Subcutaneous adipose tissue (tissue), 4 donors: ENCODE measurements around the gene OMP. TPM values are rescaled to one million over a fixed set of nuclear protein-coding genes. Genes with fewer than 3 reads are reported as not detected.

ENCODE experiments used
- CTCF ChIP-seq: fragments of 450-650 bp; IDR thresholded peaks from one replicate; pipeline ENCODE4 v1.5.1; 2016; ENCODE audit warnings: low read depth, mild to moderate bottlenecking, control low read depth, antibody characterized with exemption, moderate library complexity
- total RNA-seq, 4 donors: library from RNA; depleted of rRNA; stranded (reverse); fragments of >200 nt; gene quantifications; one replicate each; pipeline ENCODE4 v1.1.0, GENCODE V29; 2016

OMP gene
- total RNA-seq, 4 donors from 2014 or later = not detected

DNA sequence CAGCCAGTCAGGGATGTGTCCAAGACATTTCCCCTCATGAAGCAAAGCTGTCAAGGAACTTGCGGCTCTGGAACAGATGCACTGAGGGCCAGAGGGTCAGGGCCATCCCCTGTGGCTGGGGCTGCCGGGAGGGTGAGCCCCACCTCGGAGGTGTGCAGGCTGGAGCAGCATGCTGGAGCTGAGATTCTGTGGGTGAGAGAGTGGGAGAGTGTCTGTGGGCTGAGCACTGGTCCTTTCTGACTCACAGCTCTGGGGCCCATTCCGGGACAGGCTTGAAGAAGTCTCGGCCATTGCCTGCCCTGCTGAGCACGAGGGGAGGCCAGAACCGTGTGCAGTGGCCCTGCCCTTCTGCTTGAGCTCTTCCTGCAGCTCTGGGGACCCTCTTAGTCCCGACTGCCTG is 2.1 kb downstream of the OMP start:
- TF ChIP-seq CTCF = no peak

GRCh38 chr11:77106321-77106720 is 3.7 kb downstream of the OMP start:
- TF ChIP-seq CTCF = no peak

DNA sequence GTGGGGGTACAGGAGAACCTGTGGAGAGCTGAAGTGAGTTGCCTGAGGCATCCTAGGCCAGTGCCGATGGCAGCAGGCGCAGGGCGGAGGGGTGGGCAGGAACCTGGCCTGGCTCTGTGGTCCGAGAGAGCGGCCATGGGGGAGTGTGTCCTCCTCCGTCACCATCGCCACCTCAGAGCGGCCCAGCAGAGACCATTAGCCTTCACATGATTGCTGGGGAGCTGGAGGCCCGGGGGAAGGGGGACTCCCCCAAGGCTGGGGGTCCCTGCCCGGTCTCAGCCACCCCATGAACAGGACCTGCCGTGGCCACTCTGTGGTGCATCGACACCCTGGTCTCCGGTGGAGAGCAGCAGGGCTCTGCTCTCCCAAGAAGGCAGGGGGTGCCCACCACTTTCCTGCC is 4.1 kb downstream of the OMP start:
- TF ChIP-seq CTCF = no peak

DNA sequence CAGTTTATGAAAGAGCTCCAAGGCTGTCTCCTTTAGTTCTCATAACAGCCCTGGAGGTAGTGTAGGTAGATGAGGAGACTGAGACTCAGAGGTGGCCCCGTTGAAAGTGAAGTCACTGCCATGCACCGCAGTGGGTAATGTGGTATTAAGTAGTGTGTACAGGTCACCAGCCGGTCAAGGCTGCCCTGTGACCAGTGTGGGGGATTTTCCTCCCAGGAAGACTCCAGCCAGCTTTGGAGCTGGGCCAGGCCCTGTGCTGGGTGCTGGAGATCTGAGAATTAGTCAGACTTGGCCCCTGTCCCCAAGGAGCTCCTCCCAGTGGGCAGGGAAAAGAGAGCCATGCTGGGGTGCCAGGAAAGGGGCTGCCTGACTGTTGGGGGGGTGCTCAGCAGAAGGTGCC is 5.3 kb downstream of the OMP start:
- no peak for TF ChIP-seq CTCF

GRCh38 chr11:77108436-77108835 is 5.8 kb downstream of the OMP start:
- TF ChIP-seq CTCF = no peak

DNA sequence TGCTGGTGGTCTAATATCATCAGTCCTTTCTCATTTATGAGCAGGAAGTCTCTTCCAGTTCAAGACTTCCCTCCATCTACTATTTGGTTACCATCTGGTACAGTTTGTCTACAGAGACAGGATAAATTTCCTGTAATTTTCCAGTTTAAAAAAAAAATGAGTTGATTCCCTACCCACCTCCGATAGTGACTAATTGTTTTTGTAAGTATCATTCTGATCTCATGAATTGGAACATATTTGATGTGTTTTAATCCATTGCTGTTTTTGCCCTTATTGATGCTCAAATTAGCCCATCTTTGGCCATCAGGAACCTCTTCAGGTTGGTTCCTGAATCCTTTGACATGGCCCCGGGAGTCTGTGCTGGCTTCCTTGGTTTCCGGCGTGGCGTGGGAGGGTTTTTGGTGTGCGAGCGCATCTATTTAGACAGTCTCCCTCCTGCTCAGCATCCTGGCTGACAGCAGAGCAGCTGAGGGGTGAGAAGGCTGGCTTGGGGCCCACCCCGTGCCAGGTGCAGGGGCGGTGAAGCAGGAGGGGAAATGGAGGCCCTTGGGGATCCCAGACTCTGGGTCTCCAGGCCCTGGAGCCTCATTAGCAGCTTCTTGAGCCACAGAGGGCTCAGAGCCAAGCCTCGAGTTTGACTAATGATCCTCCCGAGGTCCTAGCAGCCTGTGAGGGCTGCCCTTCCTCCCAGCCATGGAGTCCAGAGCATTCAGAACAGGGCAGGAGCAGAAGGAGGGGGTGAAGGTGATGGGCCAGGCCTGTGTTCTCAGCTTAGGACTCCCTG is 6.8 kb downstream of the OMP start:
- no peak for TF ChIP-seq CTCF

- no peak for TF ChIP-seq CTCF
Measured at GRCh38 chr11:77110836-77111235, 8.2 kb downstream of the OMP start.
